HG02678 (cell line): ENCODE measurements around the gene LEMD1.
"Not testable (repeated sequence)": the region's sequence is repeated elsewhere in the genome, so short reads cannot be mapped to it uniquely, and the experiment has no call there.

ENCODE experiments used
- ATAC-seq: cut with Tn5 transposase; IDR thresholded peaks from one replicate; pipeline ENCODE4 v1.9.1; 2021; ENCODE audit warnings: mild to moderate bottlenecking, moderate library complexity; ENCODE audit not compliant: unreplicated experiment

The LEMD1 gene

DNA sequence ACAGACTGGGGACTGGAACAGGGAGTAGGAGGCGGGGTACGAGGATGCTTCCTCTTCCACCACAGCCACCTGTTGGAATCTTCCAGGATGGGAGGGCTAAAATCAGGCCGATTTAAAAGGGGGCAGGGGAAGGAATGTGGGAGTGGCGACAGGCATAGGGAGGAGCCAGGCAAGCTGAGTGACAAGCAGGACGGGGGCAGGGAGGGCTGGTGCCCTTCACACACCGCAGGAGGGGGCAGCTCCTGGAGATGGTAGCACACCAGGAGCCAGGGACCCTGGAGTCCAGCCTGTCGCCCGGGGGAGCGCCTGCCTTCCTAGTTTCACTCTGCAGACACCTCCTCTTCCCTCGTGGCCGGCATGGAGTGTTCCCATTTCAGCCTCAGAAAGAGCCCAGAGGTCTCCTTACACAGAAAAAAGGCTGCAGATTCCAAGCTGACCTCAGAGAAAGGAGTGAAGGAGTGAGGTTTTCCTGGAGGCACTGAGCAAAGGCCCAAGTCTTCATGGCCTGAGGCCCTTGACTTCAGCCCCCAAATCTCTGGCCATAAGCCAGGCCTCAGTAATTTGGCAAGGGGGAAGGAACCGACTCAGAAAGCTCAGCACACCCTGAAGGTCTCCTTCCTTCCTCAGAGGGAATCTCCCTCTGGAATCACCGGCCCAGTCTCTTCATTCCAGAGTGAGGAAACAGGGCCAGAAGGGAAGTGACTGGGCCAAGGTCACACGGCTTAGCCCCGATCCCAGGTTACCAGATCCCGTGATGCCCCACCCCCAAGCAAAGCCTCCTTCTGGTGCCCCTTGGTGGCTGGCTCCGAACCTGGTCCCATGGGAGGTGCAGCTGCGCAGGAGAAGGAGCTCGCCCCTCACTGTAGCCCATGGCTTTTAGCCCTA, 25.8 kb upstream of the LEMD1 start:
- ATAC-seq, result no peak

DNA sequence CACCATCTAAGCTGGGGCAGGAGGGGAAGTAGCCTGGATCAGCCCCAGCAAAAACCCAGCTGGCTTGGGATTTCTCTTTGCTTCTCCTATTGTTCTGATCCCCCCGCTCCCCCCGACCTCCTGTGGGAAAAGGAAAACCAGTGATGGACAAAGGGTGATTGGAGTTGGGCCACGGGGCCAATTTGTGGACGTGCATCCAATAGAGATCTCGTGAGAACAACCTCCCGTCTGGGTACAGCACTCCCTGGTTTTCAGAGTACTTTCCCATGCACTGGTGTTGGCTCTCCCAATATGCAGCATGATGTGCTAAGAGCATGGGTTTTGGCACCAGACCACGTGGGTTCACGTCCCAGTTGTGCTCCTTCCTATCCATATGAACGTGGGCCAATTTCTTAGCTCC, 25.0 kb upstream of the LEMD1 start:
- ATAC-seq, result no peak

DNA sequence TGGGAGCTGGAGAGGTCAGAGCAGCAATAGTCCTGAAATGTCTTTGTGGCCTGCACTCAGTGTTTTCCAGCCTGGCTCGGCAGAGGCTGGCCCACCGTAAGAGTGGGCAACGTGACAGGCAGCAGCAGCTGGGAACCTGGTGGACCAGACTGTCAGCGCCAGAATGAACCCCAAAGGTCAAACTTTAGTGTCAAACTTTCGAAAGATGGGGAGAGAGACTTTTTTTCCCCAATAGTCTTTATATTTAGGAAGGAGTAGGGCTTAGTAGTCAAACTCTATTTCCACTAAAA, 23.7 kb upstream of the LEMD1 start:
- no peak for ATAC-seq

DNA sequence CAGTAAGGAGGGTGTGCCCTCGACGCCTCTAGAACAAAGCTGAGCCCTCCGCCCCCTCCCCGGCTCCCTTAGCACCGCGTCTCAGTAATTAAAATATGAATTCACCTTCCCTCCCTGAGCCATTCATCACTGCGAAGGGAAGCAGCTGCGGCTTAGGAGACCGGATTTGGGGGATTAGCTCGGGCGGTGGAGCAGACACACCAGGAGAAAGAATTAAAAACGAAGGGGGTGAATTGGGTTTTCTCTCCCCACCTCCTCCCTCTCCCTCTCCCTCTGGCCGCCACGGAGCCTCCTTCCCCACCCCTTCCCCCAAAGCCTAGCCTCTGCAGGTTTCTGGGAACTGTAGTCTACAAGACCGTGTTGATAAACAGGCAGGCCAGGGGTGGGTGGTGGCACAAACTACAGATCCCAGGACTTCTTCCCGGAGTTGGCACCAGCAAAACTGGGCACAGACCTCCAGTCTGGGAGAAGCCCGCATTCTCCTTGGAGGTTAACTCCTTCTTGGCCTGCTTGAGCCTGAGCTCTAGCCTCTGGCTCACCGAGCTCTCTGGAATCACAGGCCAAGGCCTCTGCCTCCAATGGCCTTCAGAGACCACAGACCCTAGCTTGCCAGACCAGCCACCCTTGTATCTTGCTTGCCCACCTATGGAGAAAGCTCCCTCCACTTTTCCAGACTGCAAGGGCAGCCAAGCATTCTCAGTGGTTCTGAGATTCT, 23.2 kb upstream of the LEMD1 start:
- no peak for ATAC-seq

DNA sequence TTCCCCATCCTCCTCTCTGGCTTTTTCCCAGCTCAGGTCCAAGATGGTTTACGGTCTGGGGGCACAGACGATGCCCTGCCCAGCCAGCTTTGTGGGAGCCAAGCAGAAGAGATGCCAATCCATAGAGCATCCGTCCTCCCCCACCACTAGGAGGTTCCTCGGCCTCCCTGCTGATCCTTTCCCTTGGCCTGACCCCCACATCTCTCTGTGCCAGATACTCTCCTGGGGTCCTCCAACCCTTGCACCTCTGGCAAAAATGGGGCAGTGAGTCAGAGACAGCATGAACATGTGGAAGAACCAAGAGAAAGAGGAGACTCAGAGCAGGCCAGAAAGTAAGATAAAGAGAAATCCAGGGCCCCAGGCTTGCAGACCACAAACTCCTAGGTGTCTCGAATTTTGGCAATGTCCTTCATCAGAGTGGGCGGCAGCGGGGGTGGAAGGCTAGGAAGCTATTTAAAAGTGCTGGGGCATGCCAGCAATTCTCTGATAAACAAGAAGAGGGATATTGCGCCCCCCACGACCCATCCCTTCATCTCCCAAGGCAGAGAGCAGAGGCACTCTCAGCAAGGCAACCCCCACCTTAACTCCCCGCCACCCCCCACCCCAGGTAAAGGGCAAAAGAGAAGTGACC, 22.6 kb upstream of the LEMD1 start:
- ATAC-seq, result no peak

DNA sequence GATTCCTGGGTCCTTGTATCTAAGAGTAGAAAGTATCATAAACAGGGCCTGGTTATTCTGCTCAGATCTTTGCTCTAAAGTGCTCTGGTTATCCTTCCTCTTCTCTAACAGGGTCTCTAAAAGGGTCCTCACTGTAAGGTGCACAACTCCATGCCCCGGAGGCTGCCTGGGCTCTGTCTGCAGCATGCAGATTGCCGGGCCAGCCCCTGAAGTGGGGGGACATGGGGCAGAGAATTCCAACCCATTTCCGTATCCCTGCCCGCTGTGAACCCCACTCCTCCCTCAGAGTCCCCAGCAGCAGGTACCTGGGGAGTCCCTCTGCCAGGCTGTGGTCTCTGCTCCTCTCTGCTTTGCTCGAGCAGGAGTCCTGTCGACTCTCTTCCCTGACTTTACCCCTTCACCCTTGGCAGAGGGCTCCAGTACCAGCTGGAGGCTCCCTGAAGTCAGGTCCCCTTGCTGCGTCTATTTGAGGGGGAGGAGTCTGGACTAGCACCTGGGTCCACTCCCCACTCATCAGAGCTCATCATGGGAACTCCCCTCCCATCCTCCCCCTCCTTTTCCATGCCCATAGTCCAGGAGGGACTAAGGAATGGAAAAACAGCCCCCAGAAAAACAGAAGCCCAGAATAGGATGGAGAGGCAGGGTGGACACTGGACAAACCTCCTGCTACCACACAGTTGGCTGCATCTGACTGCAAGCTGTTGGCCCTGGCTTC, 21.9 kb upstream of the LEMD1 start:
- no peak for ATAC-seq

DNA sequence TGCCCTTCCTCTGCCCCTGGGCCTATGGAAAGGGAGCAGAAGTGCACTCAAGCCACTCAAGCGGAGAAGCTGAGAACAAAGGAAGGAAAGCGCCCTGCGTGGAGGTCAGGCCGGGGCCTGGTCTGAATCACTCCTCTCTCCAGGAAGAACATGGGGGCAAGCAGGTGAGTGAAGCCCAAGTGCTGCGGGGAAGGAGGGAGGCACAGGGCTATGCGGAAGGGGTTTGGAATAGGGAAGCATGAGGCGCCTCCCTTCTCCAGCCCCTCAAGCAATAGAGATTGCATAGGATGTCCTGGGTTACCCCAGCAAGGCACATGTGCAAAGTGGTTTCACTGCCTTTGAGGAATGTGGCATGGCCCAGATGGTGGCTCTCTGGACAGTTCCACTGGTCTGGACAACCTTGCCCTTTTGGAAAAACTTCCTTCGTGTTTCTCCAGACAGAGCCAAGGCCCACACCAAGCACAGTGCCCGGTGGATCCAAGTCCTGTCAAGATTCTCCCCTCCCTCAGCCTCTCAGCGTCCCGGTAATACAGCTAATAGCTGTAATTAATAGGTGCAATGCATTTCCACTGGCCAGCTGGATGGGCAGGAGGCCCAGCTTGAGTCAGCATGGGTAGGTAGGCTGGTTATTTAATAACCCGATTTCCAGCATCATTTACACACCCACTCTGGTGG, 20.3 kb upstream of the LEMD1 start:
- ATAC-seq, result no peak

DNA sequence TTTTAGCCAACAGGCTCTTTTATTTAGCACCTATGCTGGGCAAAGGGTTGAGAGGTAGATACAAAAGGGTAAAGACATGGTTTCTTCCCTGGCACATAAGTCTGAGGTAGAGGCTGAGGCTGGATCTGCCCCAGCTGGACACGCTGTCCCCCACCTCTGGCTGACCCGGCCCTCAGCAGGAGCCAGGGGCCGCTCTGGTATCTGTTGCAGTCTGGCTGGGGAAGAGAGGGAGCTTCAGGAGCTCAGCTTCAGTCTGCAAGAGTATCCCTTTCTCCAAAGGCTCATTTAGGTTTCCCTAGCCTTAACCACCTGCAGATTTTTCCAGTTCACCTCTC, 19.8 kb upstream of the LEMD1 start:
- no peak for ATAC-seq

DNA sequence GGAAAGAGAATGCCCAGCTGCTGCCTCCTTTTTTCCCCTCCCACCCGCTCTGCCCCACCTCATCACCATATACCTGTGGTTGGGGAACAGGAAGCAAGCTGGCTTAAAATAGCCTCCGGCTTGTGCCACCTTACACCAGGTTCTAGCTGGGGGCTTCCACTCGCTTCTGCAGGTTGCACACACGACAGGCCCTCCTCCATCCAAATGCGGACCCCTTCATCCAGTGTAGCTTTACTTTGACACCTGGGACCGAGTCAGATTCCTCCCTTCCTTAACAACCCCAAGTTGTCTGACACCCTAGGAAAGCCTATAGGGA, 19.4 kb upstream of the LEMD1 start:
- ATAC-seq, result peak; percentile 7

DNA sequence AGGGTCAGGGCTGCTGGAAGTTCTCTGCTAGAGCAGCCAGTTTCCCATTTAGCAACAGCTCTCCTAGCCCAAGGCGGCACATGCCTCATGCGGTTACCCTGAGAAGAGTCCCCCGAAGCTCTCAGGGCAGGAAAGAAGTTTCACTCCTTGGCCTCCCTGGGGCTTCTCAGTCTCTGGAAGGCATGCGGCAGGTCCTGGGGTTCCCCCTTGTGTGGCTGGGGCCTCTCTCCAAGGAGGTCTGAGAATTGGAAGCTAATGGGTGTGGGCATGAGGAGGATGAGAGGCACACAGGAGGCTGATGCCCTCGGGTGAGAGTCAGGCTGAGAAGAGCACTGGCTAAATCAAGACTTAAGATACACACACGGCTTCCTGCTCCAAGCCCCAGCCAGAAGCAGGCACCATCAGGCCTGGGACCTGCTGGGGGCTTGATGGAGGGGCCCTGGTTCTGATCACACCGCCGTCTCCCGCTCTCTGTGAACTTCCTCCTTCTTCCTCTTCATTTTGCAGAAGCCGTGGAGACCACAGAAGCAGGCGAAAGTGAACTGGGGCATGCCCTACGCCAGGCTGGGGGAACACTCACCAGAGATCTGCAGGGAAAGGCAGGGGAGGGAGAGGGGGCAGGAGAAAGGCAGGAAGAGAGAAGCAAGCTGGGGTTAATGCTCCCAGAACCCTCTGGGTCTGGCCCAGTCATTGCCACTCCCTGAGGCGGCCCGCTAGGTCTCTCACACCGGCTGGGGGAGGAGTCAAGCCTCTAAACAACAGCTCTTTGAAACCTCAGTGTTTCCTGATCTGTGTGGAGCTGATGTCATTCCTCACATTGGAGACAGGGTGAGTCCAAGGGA, 18.8 kb upstream of the LEMD1 start:
- peak; percentile 86 for ATAC-seq

DNA sequence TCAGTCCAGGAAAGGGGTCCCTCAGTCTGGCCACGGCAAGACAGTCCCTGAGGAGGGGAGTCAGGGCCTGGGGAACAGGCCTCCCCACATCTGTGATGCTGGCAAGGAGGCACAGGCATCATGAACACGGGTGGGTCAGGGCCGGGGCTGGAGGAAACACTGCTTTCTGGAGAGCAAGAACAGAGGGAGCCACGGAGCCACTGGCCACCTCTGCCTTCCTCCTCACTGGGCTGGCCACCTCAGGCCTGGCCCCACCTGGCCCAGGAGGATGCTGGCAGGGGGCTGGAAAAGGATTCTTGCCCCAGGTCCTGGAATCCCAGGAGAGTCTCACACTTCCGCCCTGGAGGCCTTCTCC, 18.2 kb upstream of the LEMD1 start:
- no peak for ATAC-seq

DNA sequence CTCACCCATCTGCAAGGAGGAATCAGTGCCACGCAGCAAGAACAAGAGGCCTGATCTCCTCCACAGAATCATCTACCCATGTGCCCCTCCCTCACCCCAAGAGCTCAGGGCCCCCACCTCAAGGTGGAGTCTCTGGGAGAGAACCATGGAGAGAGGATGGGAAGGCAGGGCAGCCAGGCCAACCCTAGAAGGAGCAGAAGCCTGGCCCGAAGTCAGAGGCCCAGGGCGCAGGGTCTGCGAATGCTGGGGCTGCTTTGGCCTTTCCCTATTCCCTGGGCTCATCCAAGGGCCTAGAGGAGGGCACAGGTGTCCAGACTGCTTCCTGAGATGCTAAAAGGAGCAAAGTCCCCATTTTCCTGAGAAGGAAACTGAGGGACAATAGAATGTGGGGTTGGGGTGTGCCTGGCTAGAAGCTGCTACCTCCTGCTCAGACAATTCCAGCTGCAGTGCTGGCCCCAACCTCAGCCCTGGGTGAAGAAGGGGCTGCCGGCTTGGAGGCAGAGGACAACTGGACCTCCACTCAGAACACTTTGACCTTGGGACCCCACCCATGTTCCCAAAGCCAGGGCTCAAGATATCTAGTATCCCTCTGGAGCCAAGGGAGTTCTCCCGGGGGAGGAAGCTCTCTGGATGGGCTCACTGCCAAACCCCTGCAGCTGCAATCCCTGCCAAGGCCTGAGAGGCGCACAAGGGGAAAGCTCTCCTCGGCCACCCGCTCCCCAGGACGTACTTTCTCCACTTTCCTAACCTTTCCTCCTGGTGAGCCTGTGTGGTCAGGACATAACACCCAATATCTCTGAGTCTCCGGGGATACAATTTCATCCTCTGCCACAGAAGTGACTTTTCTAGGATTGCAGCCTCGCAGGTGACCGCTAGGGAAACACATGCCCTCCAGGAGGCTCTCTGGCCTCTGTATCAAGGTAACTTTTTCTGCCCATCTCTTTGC, 16.6 kb upstream of the LEMD1 start:
- no peak for ATAC-seq

DNA sequence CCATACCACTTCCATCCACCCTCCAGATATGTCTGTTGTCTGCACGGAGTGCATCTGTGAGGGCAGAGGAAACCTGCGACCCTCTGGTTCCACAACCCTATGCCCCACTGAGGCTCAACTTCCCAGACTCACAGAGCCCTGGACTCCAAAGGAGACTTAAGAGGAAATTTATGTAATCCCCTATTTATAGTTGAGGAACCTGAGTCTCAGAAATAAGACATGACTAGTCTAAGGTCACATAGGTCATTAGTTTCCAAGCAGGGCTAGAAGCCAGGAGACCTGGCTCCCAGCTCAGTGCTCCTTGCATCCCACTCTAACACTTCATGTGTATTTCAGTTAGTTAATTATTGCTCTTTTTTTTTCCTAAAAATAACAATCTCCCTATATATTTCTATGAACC, 15.7 kb upstream of the LEMD1 start:
- ATAC-seq, result no peak

DNA sequence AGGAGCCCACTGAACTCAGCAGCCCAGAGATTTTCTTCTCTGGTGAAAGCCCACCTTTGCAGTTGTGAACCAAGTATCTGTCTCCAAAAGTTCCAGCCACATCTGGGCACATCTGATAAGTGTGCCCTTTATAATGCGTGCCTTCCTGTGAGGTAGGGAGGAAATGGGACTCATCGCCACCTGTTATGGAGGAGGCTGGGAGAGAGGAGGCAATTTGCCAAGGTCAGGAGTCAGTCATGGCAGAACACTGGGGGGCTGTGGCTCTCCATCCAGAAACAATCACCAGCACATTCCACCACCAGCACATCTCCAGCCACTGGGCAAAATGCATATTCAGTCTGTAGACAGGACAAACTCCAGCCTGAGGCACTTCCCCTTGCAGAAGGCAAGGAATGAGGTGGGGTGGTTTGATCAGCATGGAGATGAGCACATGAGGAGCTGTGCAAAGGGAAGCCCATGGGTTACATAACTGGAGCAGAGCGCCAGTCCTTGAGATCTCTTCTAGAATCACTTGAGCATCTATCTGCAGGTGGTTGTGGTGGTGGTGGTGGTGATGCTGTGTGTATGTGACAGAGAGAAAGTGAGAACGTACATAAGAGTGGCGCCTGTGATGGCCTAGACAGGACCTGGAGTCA, 15.0 kb upstream of the LEMD1 start:
- no peak for ATAC-seq

DNA sequence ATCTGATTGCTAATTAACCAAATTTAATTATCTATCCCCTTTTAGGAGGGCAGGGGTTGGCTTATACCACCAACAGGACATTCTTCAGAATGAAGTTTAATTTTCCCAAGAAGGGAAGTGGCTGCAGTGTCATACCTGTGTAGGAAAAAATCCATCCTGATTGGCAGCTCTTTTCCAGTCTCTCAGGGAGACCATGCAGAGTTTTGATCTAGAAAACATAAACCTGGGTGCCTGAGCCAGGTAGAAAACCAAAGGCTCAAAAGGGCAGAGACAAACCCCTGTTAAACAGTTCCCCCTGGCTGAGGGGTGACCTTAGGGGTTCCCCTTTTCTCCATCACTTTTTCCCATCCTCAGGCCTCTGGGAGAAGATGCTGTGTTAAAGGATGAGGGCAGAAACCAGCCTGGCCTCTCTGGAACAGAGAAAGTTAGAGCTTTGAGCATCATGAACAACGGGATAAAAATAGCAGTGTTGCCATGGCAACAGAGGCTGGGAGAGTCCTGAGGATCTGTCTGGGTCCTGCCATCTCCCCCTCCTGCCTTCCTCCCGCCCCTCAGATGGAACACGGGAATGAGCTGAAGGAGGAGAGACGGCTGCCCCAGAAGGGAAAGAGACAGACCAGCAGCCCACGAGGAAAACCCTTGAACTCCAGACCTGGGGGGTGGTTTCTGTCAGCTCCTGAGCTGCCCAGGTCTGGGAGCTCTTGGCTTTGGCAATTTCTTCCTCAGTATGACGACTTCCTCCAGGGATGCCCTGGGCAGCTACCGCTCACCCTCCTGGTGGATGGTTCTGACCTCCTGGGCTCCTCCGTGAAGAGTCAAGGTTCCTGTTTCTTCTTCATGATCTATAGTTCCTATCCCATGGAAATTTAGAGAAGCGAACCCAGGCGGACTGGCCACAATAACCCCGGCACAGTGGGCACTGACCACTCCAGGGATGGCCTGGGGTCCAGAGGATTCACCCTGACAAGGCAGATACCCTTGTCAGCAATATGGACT, 14.0 kb upstream of the LEMD1 start:
- no peak for ATAC-seq

DNA sequence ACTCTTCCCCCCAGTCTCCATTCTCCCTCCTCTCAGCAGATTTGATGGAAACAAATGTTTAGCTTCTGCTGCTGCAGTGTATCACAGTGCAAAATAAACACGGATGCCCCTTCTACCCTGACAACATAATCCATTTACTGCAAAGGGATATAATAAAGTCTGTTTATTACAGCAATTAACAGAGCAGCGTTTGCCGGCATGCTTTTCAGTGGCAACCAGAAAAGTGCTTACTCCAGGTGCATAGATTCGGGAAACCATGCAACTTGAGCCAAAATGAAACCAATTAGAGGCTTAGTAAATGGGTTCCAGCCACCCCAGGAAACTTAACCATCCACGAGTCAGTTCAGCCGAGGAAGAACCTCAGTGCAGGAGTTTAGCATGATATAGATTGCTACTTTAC, 12.9 kb upstream of the LEMD1 start:
- no peak for ATAC-seq

DNA sequence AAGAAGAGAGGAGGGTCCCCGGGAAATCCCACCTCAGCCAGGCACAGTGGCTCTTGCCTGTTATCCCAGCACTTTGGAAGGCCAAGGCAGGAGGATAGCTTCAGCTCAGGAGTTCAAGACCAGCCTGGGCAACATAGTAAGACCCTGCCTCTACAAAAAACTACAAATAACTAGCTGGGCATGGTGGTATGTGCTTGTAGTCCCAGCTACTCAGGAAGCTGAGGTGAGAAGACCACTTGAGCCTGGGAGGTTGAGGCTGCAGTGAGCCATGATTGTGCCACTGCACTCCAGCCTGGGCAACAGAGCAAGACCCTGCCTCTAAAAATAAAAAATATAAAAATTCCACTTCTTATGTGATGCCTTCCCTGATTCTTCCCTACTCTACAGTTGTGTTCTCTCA, 10.8 kb upstream of the LEMD1 start:
- not testable (repeated sequence) for ATAC-seq

DNA sequence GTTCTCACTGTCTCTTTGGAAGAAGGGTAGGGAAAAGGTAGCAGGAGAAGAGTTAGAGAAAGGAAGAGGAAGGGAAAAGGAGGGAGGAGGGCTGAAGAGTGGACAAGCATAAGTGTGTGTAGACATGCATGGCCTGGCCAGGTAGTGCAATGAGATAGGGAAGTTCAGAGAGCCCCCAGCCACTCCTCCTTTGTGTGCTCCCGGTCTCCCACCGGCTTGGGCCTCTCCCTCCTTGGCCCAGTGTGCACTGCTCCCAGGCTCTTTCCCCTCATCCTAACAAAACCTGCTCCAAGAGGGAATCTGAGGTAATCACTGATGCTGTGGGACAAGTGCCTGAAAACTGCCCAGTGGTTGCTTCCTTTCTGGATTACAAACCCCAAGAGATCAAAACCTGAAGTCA, 10.3 kb upstream of the LEMD1 start:
- no peak for ATAC-seq
